ENCODE results near the gene DYRK1B.
"Not testable (repeated sequence)": the region's sequence is repeated elsewhere in the genome, so short reads cannot be mapped to it uniquely, and the experiment has no call there.

Gene DYRK1B

DNA sequence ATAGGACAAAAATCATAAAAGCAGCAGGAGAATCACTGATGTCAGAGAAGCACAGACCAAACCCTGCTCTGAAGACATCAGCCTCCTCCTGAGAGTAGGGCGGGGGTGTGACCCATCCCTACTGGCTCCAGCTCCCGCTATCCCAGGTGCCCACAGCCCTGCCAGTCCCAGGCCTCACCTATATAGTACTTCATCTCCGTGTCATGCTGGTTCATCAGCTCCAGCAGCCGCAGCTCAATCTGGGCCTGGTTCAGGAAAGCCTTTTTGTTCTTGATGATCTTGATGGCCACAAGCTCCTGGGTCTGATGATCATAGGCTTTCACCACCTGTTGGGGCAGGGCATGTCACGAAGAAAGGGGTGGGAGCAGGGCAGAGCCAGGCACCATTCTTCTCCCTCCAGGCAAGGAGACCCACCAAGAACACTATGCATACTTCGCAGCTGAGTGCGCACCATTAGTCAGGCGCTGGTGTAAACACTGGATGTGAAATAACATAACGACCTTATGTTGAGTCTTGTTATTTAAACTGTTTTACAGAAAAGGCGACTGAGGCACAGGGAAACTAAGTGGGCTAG, 4.2 kb downstream of the DYRK1B start:
- no peak for DNase-seq

DNA sequence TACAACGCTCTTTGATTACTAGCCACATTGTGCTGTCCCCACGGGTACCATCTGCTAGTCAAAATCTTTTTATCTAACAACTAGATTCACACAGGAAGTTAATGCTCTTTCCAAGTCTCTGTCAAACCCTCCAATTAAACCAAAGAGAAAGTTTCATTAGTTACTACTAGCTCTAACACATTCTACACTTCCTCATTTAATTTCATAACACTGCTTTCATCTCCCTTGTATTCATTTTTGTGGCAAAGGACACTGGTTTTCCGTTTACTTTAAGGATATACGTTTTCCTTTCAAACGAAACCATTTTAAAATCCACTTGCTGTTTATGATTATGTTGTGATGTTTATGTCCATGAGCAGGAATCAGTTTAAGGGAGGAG, 5.3 kb downstream of the DYRK1B start:
- no peak for DNase-seq

DNA sequence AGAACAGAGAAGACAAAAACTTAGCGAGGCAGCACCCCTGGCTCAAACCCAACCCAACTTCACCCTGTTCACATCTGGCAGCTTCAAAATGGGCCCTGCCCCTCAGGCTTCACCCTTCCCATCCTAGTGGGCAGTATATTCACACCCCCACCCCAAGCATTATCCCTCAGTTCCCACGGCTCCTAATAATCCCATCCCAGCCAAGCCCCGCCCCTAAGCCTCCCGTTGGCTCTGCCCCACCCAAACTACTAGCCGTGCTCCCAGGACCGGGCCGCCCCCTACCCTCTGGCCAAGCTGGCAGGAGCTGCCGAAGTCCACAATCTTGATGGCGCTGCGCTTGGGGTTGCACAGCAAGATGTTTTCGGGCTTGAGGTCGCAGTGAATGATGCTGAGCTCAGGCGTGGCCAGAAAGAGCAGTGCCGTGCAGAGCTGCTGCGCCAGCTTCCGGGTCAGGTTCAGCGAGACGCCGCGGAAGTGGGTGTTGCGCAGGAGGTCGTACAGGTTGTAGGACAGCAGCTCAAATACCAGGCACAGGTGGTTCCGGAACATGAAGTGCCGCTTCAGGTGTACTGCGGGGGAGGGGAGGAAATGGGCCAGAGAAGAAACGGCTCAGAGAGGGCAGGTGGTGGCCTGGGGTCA, 5.8 kb downstream of the DYRK1B start:
- no peak for DNase-seq

DNA sequence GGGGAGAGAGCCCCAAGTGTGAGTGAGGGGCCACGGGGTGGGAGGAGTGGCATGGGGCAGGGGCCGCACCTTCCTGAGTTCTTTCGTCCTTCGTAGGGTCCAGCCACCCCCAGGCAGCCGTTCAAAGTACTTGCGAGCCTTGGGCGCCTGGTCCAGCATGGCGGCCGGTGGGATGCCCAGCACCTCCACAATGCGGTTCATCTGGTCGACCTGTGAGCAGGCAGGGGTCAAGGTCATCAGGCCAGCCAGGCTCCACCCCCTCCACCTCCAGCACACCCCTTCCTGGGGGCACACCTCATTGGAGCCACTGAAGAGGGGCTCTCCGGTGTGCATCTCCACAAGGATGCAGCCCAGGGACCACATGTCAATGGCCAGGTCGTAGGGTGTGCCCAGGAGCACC, 6.7 kb downstream of the DYRK1B start:
- no peak for DNase-seq

DNA sequence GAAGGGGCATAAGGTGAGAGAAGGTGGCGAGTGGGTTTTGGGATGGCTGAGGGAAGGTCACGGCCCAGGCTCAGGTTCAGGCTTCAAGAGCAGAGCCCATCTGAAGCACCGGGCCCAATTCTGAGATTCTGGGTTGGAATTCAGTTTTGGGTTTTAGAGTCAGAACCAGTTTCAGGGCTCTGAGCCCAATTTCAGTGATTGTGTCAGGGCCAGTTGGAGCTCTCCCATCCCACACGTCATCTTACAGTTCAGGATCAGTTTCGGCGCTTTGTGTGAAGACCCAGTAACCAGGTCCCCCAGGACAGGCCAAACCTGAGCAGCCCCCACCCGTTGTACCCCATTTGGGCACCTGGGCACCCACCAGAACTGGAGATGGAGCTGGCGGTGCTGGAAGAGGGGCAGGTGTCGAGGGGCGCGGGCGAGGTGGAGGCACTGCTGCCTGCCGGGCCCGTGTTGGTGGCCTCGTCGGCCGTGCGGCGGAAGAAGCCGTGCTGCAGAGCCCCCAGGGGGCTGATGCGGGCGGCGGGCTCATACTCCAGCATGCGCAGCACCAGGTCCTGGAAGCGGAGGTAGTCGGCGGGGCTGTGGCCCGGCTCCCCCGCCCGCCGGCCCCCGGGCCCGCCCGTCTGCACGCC, 7.5 kb downstream of the DYRK1B start:
- DNase-seq: no peak

DNA sequence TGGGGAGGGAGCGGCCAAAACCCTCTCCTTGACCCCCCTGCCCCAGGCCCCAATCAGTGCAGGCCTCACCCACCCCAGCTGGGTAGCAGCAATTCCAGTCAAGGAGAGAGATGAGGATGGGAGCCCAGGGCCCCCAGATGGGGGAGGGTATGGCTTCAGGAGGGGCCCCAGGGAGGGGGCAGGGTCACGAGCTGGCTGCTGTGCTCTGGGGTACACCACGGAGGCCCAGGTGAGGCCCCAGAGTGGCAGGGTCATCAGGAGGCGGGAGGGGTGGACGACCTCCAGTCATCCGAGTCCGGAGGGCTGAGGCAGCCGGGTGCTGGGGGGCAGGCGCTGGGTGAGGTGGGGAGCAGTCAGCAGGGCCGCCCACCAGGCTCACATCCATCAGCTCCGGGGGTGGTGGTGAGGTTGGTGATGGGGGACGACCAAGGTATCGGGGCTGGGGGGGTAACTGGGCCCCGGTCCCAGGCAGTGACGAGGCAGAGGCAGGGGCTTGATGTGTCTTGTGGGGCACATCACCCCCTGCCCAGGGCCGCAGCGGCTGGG, 8.4 kb downstream of the DYRK1B start:
- DNase-seq: no peak

DNA sequence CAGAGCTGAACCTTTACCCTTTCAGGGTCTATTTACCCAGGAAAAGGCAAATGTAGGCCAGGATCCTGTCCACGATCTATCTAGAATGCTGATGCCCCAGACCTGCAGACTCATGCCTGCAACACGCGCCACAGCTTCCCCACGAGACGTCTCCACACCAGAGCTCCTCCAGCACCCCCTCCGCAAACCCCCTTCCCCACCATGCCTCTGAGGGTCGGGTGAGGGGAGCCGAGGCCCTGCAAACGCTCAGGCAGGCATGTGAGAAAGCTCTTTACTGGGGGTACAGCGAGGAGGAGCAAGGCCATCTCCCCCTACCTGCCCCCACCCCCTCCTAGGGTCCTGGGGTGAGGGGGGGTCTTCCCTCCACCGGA, 8.9 kb downstream of the DYRK1B start:
- no peak for DNase-seq

DNA sequence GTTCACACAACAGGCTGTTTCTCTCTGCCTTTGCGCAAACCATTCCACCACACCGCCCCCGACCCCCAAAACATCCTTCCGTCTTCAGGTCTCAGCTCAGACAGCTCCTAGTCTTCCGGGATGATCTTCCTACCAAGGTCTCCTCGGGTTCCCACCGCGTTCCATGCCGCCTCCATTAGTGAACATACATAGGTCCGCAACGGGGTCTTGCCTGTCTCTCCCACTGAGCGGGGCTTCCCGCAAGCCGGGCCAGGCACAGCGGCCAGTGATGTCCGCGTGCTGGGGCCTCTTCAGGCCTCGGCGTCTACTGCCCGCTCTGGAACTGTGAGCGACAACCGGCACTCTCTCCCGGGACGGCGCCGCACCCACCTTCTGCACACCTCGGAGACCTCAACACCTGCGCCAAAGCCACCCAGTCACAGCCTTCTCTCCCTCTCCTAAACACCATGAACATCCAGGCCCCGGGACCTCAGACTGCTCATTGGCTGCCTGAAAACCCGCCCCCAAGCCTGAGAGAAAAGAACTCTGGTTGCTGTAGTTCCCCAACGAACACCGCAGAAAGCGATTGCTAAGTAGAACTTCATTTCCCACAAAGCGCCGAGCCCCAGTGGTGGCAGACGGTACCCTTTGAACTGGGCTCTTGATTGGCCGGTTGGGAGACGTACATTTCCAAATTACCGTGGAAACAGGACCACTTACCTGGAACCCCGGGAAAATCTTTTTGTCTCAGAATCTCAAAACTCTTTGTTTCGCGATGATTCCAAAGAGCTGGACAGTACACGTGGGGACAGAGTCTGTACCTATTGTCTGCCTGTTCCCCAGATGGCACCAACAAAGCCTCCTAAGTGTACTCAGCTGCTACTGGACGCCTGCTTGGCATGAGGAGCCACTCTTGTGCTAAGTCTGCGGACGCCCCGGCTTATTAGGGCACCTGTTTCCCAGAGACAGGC, 9.5 kb downstream of the DYRK1B start:
- peak; percentile 90 for DNase-seq

DNA sequence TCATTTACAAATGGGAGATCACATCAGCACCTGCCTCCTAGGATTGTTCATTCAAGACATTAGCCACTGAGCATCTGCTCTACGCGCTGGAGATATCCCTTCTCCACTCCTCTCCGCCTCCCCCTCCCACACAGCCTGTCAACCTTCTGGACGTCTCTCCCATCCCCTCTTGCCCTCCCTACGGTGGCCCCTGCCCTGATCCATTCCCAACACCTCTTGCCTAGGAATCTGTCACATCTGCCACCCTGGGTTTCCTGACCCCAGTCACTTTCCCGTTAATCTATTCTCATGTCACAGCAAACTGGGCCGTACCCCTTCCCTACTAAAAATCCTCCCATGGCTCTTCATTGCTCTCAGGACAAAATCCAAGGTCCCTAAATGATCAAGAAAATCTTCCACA, 10.3 kb downstream of the DYRK1B start:
- DNase-seq: no peak

DNA sequence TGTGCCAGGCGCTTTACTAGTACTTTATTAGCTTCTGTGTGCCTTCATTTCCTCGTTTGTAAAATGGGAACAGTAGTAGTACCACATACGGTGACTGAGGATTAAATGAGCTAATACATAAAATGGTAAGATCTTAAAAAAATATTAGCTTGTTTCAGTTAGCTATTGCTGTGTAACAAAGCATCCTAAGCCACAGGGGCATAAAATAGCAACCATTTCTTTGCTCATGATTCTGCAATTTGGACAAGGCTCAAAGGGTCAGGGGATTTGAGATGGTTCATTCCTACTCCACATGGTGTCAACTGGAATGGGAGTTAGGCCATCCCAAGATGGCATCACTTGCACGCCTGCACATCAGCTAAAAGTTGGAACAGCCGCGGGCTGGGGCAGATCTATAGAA, 13.3 kb downstream of the DYRK1B start:
- DNase-seq: no peak

DNA sequence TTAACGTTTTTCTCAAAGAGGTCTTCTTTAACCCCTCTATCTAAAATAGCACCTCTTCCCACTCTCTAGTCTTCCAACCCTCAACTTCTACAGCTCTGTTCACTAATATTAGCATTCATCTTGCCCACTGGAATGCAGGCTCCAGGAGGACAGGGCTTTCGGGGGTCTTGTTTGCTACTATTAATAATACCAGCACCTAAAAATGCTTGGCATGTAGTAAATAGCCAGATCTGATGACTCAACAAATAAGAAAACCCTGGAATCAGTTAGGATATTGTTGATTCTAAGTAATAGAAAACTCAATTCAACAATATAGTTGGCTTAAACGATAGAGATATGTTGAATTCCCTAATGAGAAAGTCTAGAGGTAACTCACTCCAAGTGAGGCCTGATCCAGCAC, 14.2 kb downstream of the DYRK1B start:
- DNase-seq: no peak

DNA sequence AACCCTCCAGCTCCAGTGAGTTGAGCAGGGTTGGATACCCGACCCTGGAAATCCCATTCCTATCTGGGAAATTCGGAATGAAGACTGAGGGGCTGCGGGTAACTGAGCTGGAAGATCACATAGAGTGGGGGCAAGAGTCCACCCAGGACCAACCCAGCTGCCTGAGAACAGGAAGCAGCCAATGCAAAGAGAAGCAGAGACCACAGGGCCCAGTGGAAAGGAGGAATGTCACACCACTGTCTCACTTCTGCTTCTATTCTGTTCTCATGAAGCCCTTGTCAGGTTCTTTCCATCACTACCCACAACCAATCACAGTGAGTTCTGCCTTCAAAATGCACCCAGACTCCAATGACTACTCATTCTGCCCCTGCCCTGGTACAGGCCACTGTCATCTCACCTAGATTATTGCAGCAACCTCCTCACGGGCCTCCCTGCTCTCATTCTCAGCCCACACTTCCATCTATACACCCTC, 15.3 kb downstream of the DYRK1B start:
- no peak for DNase-seq

DNA sequence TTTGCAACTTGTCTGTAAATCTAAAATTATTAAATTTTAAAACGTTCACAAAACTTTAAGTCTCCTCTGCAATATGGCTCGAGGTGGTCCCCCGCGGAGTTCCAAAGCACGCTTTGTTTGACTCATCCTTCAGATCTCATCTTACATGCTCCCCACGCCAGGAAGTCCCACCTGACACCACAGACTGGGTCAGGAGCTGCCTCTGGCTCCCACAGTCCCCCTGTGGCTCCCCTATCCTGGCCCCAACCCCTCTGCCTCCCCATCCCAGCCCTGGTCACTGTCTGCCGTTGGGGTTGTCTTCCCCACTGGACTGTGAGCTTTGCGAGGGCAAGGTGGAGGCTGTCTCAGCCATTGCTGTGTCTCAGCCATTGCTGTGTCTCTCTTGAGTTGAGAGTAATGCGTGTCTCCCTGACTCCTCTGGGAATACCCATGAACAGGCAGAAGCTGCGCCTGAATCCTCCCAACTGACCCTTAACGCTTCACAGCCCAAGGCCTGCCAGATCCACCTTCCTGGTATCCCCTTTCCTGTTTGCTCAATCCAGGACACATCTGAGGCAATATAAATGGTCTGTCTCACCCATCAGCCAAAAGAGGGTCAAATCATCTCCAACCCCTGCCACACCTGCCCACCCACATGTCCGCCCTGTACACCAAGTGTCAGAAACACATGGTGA, 15.9 kb downstream of the DYRK1B start:
- no peak for DNase-seq

DNA sequence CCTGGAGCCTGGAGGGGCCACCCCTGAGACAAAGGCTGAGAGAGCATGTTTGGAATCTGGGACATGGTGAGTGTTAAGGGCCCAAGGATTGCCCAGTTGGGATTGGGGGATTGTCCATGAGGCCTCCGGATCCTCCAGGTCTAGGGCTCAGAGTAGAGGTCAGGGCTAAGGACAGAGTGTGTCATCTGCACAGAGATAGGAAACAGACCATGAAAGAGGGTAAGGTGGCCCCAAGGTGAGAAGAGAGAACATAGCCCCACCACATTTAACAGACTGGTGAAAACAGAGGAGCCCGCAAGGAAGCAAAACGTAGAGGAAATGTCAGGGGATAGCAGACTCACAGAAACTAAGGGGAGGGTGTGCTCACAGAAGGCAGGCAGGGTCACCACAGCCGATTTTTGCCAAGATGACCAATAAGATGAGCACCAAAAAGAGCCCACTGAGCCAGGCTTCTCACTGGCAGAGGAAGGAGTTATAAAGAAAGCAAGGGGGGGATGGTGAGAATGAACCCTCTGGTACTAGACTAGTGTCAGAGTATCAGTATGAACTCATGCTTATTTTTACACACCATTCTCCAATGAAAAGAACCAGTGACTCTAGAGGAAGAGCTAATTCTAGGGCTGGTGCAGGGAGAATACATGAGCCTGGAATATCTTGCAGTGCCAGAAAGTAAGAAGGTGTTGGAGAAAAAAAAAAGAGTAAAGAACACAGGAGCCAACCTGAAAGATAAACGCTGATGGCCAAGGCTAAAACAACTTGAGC, 17.5 kb downstream of the DYRK1B start:
- DNase-seq: no peak

DNA sequence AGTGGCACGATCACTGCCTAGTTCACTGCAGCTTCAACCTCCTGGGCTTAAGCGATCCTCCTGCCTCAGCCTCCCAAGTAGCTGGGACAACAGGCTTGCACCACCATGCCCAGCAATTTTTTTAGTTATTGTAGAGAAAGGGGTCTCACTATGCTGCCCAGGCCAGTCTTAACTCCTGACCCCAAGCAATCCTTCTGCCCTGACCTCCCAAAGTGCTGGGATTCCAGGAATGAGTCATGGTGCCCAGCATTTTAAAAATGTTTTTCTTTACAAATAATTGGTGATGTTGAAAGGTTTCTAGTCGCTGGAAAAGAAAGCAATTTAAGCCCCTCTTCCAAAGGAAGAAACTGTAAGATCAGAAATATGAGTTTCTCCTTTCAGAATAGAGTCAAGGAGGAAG, 19.4 kb downstream of the DYRK1B start:
- DNase-seq: no peak

DNA sequence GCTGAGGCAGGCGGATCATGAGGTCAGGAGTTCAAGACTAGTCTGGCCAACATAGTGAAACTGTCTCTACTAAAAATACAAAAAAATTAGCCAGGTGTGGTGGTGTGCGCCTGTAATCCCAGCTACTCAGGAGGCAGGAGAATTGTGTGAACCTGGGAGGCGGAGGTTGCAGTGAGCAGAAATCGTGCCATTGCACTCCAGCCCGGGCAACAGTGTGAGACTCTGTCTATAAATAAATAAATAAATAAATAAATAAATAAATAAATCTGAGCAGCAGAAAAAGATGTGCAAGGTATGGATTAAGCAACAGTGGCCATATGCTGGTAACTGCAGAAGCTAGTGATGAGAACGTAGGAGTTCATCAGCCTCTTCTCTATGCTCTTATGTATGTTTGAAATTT, 19.9 kb downstream of the DYRK1B start:
- not testable (repeated sequence) for DNase-seq

DNA sequence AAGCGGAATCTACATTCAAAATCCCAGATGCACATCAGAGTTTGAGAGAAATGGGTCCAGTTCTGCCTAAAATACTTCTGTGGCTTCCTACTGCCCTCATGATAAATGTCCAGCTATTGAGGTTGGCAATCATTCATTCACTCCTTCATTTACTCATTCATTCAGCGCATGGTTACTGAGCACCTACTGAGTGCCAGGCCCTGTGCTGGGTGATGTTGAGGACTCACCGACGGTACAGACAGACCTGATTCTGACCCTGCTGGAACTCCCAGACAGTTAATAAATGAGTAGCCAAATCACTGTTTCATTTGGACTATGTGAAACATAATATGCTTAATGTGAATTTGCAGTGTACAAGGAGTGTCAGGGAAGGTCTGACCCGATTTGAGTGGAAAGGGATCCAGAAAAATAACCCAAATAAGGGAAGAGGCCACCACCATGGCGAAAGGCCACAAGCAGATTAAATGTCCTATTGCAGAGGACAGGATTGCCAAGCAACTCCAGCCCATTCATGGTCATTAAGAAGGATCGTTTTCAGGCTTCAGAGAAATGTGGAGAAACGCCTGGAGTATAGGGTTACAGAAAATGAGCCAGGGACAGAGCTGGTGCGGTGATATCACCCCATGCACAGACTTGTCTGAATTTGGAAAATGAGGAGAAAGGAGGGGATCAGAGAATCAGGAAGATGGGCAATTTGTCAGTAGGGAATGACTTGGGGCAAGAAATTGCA, 20.5 kb downstream of the DYRK1B start:
- DNase-seq: no peak

DNA sequence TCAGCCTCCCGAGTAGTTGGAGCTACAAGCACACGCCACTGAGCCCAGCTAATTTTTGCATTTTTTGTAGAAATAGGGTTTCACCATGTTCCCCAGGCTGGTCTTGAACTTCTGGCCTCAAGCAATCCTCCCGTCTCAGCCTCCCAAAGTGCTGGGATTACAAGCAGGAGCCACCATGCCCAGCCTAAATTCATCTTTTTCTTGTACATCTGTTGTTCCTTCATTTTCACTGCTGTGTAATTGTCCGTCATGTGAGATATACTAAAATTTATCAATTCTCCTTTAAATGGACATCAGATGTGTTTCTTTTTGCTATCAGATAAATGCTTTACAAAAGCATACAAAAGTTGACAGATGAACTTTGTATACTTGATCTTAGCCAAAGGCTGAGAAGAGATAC, 22.9 kb downstream of the DYRK1B start:
- no peak for DNase-seq

DNA sequence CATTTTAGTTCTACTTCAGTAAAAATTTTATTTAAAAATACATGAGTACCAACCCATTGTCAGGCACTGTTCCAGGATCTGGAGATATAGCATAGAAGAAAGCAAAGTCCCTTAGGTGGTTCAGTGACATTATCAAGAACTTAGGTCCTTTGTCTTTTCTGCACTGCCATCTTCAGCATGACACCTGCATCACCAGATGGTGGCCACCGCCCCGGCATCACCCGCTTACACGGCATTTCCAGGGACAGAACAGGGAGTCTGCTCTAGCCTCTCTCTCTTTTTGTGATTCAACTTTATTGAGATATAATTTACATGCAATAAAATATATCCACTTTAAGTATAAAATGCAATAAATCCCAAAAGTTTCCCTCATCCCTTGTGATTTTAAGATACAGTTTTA, 23.5 kb downstream of the DYRK1B start:
- DNase-seq: no peak

DNA sequence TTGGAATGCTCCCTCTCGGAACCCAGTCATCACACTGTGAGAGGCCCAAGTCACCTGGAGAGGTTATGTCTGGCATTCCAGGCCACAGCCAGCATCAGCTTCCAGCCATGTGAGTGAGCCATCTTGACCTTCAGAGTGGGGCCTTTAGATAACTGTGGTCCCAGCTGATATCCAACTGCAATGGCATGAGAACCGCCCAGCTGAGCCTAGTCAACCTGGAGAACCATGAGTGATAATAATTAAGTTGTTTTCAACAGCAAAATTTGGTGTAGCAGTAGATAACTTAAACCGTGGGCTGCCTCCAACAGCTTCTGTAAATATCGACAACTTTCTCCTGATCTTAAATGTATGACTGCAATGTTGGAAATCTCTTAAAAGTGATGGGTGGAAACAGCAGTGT, 24.6 kb downstream of the DYRK1B start:
- DNase-seq: no peak

DNA sequence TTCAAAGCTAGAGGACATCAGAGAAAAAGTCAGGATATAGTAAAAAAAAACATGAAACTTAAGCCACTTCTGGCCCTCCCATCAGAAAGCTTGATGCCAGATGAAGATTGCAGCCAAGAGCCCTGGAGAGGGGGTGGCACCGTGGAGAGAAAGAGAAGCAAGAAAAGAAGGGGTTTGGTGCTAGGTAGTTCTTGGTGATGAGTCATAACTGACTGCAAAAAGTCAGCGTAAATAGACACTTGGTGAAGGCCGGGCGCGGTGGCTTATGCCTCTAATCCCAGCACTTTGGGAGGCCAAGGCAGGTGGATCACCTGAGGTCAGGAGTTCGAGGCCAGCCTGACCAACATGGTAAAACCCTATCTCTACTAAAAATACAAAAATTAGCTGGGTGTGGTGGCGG, 25.3 kb downstream of the DYRK1B start:
- not testable (repeated sequence) for DNase-seq
